ENCODE data around the gene SAMSN1.
"Not testable (repeated sequence)": the region's sequence is repeated elsewhere in the genome, so short reads cannot be mapped to it uniquely, and the experiment has no call there.

SAMSN1 gene

DNA sequence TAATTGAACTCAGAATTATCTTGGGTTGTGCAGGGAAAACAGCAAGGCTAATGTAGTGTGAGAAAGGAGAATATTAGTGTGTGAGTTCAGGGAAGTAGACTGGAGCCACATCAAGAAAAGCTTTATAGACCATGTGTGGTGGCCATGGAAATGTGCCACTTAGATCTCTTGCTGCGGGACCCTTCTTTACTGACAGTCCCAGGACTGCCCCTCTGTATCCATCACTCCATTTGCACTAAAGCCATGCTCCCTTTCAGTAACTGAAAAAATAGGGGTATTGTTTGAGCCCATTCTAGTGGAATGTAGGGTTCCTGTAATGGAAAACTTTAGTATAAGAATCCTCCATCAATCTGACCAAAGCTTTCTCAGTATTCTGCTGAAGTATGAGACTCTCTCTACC, 32.3 kb downstream of the SAMSN1 start:
- TF ChIP-seq, protein P1, sequence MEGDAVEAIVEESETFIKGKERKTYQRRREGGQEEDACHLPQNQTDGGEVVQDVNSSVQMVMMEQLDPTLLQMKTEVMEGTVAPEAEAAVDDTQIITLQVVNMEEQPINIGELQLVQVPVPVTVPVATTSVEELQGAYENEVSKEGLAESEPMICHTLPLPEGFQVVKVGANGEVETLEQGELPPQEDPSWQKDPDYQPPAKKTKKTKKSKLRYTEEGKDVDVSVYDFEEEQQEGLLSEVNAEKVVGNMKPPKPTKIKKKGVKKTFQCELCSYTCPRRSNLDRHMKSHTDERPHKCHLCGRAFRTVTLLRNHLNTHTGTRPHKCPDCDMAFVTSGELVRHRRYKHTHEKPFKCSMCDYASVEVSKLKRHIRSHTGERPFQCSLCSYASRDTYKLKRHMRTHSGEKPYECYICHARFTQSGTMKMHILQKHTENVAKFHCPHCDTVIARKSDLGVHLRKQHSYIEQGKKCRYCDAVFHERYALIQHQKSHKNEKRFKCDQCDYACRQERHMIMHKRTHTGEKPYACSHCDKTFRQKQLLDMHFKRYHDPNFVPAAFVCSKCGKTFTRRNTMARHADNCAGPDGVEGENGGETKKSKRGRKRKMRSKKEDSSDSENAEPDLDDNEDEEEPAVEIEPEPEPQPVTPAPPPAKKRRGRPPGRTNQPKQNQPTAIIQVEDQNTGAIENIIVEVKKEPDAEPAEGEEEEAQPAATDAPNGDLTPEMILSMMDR (conservative IDR thresholded peaks at IDR 0.05; ENCODE audit: low read depth, low read length): no peak

DNA sequence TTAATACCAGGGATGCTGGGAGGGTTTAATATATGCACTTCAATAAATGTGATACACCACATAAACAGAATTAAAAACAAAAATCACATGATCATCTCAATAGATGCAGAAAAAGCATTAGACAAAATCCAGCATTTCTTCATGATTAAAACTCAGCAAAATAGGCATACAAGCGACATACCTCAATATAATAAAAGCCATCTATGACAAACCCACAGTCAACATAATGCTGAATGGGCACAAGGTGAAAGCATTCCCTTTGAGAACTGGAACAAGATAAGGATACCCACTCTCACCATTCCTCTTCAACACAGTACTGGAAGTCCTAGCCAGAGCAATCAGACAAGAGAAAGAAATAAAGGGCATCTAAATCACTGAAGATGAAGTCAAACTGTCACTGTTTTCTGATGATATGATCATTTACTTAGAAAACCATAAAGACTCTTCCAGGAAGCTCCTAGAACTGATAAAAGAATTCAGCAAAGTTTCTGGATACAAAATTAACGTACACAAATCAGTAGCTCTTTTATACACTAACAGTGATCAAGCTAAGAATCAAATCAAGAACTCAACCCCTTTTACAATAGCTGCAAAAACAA, 39.2 kb downstream of the SAMSN1 start:
- not testable (repeated sequence) for H3K27ac ChIP-seq; H3K4me2 ChIP-seq; H3K4me1 ChIP-seq (ENCODE audit: low read depth, poor library complexity, severe bottlenecking); H3K9ac ChIP-seq; H3K79me2 ChIP-seq (ENCODE audit: insufficient read depth, low read depth); H3K4me3 ChIP-seq (IDR thresholded peaks at IDR 0.05; ENCODE audit: insufficient read depth, low read depth, low read length); H3K36me3 ChIP-seq (ENCODE audit: insufficient read depth); H4K20me1 ChIP-seq (ENCODE audit: insufficient read depth); H3K27me3 ChIP-seq (ENCODE audit: insufficient read depth, low read depth); H2AFZ ChIP-seq (ENCODE audit: low read depth)

More for the DNA sequence above, 32.3 kb downstream of the SAMSN1 start:
- no peaks in the 10 kb centered on the region for H4K20me1 ChIP-seq (ENCODE audit: insufficient read depth)
- H3K9ac ChIP-seq: no peak overlapping the region
- H3K36me3 ChIP-seq (ENCODE audit: insufficient read depth): no peaks in the 10 kb centered on the region
- H3K4me2 ChIP-seq: no peak overlapping the region
- no peak overlapping the region for H2AFZ ChIP-seq (ENCODE audit: low read depth)
- H3K4me3 ChIP-seq (IDR thresholded peaks at IDR 0.05; ENCODE audit: insufficient read depth, low read depth, low read length): no peak overlapping the region
- no peaks in the 10 kb centered on the region for H3K4me1 ChIP-seq (ENCODE audit: low read depth, poor library complexity, severe bottlenecking)
- no peak overlapping the region for H3K27ac ChIP-seq
- no peaks in the 10 kb centered on the region for H3K27me3 ChIP-seq (ENCODE audit: insufficient read depth, low read depth)
- no peaks in the 10 kb centered on the region for H3K79me2 ChIP-seq (ENCODE audit: insufficient read depth, low read depth)

DNA sequence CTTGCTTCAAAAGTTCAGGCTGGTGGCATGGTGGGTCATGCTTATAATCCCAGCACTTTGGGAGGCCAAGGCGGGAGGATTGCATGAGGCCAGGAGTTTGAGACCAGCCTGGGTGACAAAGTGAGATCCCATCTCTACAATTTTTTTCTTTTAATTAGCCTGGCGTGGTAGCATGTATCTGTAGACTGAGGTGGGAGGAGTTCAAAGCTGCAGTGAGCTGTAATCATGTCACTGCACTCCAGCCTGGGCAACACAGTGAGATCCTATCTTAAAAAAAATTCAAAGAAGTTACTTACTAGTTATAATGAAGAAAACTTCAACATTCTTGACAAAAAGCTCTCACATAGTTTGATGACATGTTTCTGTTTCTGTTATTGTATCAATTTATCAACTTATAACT, 45.2 kb downstream of the SAMSN1 start:
- Histone ChIP-seq H4K20me1 (ENCODE audit: insufficient read depth) (no peaks in the 10 kb centered on the region), H3K4me3 (IDR thresholded peaks at IDR 0.05; ENCODE audit: insufficient read depth, low read depth, low read length) (no peak overlapping the region), H3K27me3 (ENCODE audit: insufficient read depth, low read depth) (no peaks in the 10 kb centered on the region), H3K79me2 (ENCODE audit: insufficient read depth, low read depth) (no peaks in the 10 kb centered on the region), H3K9ac (no peak overlapping the region), H3K4me1 (ENCODE audit: low read depth, poor library complexity, severe bottlenecking) (no peaks in the 10 kb centered on the region), H2AFZ (ENCODE audit: low read depth) (no peak overlapping the region), H3K36me3 (ENCODE audit: insufficient read depth) (no peaks in the 10 kb centered on the region), H3K27ac (no peak overlapping the region), H3K4me2 (no peak overlapping the region)
- TF ChIP-seq, protein P1 (conservative IDR thresholded peaks at IDR 0.05; ENCODE audit: low read depth, low read length): no peak

DNA sequence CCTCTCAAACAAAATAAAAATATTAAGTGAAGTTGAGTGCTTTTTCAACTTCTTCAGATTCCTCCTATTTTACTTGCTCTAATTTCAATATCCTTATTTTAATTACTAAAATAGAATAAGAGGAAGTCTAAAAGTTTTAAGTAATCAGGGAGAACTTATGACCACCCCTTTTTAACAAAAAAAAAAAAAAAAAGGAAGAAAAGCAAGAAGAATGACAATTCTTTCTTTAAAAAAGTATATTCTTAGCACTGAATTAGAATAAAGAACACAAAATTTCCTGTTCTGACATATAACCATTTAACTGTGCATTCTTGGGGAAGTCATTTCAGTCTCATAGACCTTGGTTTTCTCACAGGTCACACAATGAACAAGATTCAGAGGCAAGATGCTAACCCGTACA, 46.8 kb downstream of the SAMSN1 start:
- Histone ChIP-seq H3K36me3 (ENCODE audit: insufficient read depth) (no peaks in the 10 kb centered on the region), H3K27ac (no peak overlapping the region), H3K4me2 (no peak overlapping the region), H3K4me3 (IDR thresholded peaks at IDR 0.05; ENCODE audit: insufficient read depth, low read depth, low read length) (no peak overlapping the region), H2AFZ (ENCODE audit: low read depth) (no peak overlapping the region), H3K9ac (no peak overlapping the region), H3K79me2 (ENCODE audit: insufficient read depth, low read depth) (no peaks in the 10 kb centered on the region), H4K20me1 (ENCODE audit: insufficient read depth) (no peaks in the 10 kb centered on the region), H3K4me1 (ENCODE audit: low read depth, poor library complexity, severe bottlenecking) (no peaks in the 10 kb centered on the region), H3K27me3 (ENCODE audit: insufficient read depth, low read depth) (no peaks in the 10 kb centered on the region)
- TF ChIP-seq, protein P1 (conservative IDR thresholded peaks at IDR 0.05; ENCODE audit: low read depth, low read length): no peak

DNA sequence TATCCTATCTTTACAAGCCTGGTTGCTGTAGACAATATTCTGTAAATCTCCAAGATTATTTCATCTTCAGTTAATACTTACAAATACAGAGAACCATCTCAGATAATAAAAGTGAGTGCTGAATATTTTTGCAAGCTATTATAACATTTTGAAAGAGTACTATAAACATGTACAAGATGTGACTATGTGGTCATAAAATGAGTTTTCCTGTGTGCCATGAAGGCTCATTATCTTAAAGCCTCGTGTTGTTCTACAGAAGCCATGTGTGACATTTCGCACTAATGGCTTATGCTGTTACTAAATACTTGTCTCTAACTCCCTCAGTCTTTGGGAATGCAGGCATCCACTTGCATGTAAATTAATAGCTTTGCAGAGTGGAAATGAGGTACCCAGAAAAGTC, 48.3 kb downstream of the SAMSN1 start:
- no peak overlapping the region for H3K27ac ChIP-seq

More for the DNA sequence above, 48.3 kb downstream of the SAMSN1 start:
- no peaks in the 10 kb centered on the region for H3K79me2 ChIP-seq (ENCODE audit: insufficient read depth, low read depth)
- H3K4me2 ChIP-seq: no peak overlapping the region
- H3K36me3 ChIP-seq (ENCODE audit: insufficient read depth): no peaks in the 10 kb centered on the region
- no peaks in the 10 kb centered on the region for H3K27me3 ChIP-seq (ENCODE audit: insufficient read depth, low read depth)
- no peak overlapping the region for H3K9ac ChIP-seq
- no peak overlapping the region for H3K4me3 ChIP-seq (IDR thresholded peaks at IDR 0.05; ENCODE audit: insufficient read depth, low read depth, low read length)
- no peak overlapping the region for H2AFZ ChIP-seq (ENCODE audit: low read depth)
- TF ChIP-seq, protein P1 (conservative IDR thresholded peaks at IDR 0.05; ENCODE audit: low read depth, low read length): no peak
- H4K20me1 ChIP-seq (ENCODE audit: insufficient read depth): no peaks in the 10 kb centered on the region
- no peaks in the 10 kb centered on the region for H3K4me1 ChIP-seq (ENCODE audit: low read depth, poor library complexity, severe bottlenecking)

Data from KMS-11 (cell line).